SH-SY5Y (cell line): Measurements from ENCODE around the gene TTLL4.

Source experiments
- GATA2 ChIP-seq: IDR thresholded peaks from 2 replicates; pipeline ENCODE4 v1.6.1; 2011; ENCODE audit warnings: mild to moderate bottlenecking, low read depth, low read length
- GATA3 ChIP-seq: IDR thresholded peaks from 2 replicates; pipeline ENCODE4 v1.6.1; 2011; ENCODE audit warnings: low read depth, mild to moderate bottlenecking, low read length, moderate library complexity

TTLL4 gene

DNA sequence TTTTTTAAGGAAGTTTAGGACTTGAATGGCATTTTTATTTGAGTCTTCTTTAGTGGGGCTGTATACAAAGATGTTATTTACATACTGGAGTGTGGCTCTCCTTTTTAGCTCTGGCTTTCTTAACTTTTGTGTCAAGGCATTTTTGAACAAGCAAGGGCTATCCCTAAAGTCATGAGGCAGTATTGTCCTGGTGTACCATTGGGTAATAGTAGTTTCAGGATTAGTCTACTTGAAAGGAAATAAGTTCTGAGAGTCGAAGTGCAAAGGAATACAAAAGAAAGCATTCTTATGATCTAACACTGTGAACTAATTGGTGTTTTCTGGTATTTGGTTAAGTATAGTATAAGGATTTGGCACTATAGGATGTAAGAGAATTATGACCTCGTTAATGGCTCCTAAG, 69.4 kb downstream of the TTLL4 start:
- TF ChIP-seq GATA2 = no peak
- no peak for TF ChIP-seq GATA3

- TF ChIP-seq GATA3 (no peak), GATA2 (no peak)
These were observed 70.4 kb downstream of the TTLL4 start for GRCh38 chr2:218780851-218781690.

GRCh38 chr2:218781691-218782527, 71.3 kb downstream of the TTLL4 start, which contains the start of gene CYP27A1:
CYP27A1 (plus strand) TSS chr2:218782147; CDS start chr2:218782183, 36 bp downstream.
- TF ChIP-seq GATA2 (no peak), GATA3 (no peak)

DNA sequence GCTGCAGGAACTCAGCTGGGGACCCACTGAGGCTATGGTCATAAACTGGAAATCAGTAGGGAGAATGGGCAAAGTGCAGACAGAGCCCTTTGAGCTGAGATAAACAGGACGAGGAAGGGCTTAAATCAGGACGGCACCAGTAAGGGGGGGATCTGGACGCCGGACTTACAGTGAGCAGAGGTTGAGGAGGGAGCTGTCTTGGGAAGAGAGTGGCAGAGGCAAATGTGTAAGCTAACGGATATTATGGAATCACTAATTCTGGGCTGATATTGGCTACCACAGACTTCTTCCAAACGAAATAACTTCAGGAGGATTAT, 71.9 kb downstream of the TTLL4 start:
- TF ChIP-seq GATA3 (no peak), GATA2 (no peak)

DNA sequence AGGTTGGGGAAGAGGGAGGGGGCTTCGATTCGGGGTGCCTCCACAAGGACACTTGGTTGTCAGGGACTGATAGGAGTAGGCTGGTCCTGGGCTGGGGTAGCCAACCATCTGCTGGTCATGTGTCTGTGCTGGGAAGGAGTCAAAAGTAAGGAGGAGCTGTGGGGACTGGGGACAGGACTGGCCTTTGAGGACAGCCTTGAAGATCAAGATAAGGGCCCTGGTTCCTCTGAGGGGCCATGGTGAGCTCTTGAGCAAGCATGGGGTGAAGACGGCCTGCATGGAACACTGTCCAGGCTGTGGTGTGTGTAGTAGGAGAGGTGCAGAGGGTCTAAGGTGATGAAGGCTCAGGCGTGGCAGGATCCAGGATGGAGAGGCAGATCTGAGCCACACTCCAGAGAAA, 73.1 kb downstream of the TTLL4 start:
- TF ChIP-seq GATA3 (no peak), GATA2 (no peak)

DNA sequence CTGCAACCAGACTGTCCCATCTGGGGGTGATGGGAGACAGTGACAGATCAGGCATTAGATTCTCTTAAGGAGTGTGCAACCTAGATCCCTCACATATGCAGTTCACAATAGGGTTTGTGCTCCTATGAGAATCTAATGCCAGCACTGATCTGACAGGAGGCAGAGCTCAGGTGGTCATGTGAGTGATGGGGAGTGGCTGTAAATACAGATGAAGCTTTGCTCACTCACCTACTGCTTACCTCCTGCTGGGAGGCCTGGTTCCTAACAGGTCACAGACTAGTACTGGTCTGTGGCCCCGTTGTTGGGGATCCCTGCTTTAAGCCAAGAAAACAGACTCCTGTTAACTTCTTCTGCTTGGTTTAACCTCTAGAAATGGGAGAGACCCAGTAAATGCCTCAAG, 74.5 kb downstream of the TTLL4 start:
- TF ChIP-seq GATA2 = no peak
- no peak for TF ChIP-seq GATA3

DNA sequence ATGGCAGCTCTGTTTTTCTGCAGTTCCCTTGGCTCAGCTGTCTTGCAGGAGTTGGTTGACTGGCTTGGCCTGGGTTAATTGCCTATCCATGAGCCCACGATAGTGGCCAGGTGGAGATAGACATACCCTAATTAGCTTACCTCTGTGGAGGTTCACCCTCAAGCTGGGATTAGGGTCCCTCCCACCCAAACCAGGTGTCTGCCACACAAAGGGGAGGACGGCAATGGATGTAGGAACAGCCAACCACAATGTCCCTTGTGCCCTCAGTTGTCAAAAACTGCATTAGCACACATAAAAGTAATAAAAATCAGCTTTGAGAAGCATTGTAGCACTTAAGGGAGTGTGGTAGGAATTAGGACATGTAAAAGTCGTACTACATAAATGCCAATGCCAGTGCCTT, 75.5 kb downstream of the TTLL4 start:
- TF ChIP-seq GATA2 = no peak
- TF ChIP-seq GATA3 = no peak

DNA sequence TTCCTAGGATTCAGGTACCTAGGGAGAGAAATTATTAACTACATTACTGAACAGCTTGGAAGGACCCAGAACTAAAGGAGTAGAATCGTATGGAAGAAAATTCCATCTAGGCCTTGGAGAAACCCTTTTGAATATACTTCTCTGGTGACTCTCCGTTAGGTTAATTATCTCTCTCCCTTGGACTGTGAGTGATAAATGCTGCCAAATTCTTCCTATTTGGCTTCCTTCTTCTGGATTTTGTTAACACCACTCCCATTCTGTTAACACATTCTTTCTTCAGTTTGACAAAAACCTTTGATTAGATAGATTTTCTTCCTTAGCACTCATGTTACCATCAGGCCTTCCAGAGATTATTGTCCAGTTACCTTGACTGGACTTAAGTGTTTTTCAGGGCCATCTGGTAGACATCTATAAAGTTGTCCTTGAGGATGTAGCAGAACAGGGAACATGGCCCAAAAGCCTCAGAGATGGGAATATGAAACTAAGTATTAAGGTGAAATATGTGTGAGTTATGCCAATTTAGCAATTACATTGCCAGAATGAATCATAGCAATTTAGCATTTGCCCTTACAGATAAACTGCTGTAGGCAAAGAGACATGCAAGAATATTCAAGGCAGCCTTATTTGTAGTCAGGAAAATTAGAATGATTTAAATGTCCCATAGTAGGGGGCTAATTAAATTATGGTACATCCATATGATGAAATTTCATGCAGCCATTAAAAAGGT, 78.1 kb downstream of the TTLL4 start:
- TF ChIP-seq GATA3 = no peak
- TF ChIP-seq GATA2 = no peak

DNA sequence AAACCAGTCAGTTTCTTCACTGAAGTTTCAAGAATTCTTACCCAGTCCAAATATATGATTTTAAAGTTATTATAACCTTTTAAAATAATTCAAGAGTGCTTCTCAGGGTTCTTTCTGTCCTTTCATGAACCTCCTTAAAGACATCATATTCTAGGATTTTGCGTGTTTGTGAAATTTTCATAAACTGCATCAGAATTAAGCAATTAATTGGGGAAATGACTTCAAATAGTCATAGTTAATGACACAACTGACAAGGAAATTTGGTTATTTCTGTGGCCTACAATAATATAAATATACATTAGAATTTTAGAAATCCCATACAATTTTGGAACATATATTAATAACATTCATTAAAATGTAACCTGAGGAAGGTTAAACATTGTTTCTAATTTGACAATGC, 81.8 kb downstream of the TTLL4 start:
- no peak for TF ChIP-seq GATA2
- no peak for TF ChIP-seq GATA3

GRCh38 chr2:218796691-218797090, 86.1 kb downstream of the TTLL4 start:
- TF ChIP-seq GATA2 (no peak), GATA3 (no peak)

DNA sequence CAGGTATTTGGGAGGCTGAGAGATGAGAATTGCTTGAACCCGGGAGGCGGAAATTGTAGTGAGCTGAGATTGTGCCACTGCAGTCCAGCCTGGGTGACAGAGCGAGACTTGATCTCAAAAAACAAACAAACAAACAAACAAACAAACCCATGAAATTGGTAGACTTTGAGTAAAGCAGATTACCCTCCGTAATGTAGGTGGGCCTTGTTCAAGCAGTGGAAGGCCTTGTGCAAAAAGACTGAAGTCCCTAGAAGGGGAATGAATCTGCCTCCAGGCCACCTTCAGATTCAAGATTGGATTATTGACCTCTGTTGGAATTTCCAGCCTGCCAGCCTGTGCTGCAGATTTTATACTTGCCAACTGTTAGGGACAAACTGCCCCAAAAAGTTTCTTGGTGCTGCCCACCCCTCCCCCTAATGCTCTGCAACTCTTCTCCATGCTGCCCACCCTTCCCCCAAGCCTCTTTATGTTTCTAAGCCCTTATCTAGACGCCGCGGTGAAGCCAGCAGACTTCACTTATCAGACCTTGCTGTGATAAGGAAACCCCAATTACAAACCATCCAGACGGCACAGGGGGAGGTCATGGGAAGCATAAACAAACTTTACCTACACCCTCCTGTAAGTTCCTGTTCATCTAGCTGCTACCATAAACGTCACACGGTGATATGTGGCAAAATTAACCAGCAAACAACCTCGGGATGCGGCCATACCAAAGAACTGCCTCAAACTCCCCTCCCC, 88.3 kb downstream of the TTLL4 start:
- TF ChIP-seq GATA3 = no peak
- TF ChIP-seq GATA2 = 0 out of 2 replicates have a peak, but pooled peaks have one; percentile 24

DNA sequence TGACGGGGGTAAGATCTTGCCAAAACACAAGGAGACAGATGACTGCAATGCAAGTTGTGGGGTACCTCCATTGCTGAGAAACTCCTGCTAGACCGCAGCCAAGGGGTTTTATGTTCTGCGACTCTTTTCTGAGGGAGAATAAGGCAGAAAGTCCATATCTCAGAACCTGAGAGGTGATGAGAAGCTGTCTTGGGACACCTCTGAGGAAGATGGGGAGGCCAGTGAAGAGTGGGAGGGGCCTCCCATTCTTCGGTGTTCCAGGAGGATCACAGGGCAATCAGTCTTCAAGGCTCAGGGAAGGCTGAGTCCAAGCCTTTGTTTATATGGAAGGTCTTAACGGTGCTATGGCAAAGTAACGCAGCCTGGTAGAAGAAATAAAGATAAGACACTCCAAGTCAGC, 89.4 kb downstream of the TTLL4 start:
- TF ChIP-seq GATA3 (no peak), GATA2 (no peak)

DNA sequence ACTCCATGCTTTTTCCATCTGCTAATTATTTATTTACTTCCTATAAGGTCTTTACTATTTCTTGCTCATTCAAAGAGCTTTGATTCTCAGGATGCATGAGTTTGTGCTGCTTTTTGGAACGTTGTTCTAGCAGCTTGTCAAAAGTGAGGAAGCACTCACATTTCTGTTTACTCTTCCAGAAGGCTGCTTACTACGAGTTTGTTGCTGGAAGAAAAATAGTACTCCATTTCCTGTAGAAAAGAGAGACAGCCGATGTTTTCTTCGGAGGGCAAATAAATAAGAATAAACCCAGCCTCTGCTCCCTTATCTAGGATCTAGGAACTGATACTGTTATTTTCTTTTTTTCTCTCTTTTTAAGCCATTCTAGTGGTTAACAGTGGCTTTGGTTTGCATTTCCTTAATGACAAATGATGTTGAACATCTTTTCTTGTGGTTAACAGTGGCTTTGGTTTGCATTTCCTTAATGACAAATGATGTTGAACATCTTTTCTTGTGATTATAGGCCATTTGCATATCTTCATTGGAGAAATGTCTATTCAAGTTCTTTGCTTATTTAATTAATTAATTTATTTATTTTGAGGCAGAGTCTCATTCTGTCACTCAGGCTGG, 91.9 kb downstream of the TTLL4 start:
- no peak for TF ChIP-seq GATA2
- no peak for TF ChIP-seq GATA3
